H9 (cell line): ENCODE results near the gene ERRFI1. TPM values are rescaled to one million over a fixed set of nuclear protein-coding genes. Genes with fewer than 3 reads are reported as not detected.

ENCODE experiments used
- DNase-seq: peaks from one replicate; pipeline ENCODE4 v3.0.0-alpha.2; 2017
- H2AFZ ChIP-seq: one replicate; pipeline ENCODE4 v1.6.1; 2013; ENCODE audit warnings: mild to moderate bottlenecking, low read length, control low read depth, moderate library complexity
- H2AK5ac ChIP-seq: 2 replicates; pipeline ENCODE4 v1.6.1; 2013; ENCODE audit warnings: low read length, control low read depth, mixed read lengths; ENCODE audit not compliant: insufficient read length
- H2BK120ac ChIP-seq: one replicate; pipeline ENCODE4 v1.6.1; 2013; ENCODE audit warnings: low read depth, mild to moderate bottlenecking, low read length, control low read depth, inconsistent platforms; ENCODE audit not compliant: poor library complexity, severe bottlenecking
- H2BK12ac ChIP-seq: 2 replicates; pipeline ENCODE4 v1.6.1; 2013; ENCODE audit warnings: low read length, control low read depth, mixed read lengths, low read depth; ENCODE audit not compliant: insufficient read length
- H2BK15ac ChIP-seq: 2 replicates; pipeline ENCODE4 v1.6.1; 2013; ENCODE audit warnings: low read depth, low read length, control low read depth
- H2BK20ac ChIP-seq: one replicate; pipeline ENCODE4 v1.6.1; 2013; ENCODE audit warnings: low read depth, mild to moderate bottlenecking, low read length, control low read depth, inconsistent platforms; ENCODE audit not compliant: poor library complexity, severe bottlenecking
- H2BK5ac ChIP-seq: 2 replicates; pipeline ENCODE4 v1.6.1; 2013; ENCODE audit warnings: low read length, control low read depth, mixed read lengths; ENCODE audit not compliant: insufficient read length
- H3K14ac ChIP-seq: 2 replicates; pipeline ENCODE4 v1.6.1; 2013; ENCODE audit warnings: low read length, control low read depth; ENCODE audit not compliant: insufficient read depth
- H3K18ac ChIP-seq: 2 replicates; pipeline ENCODE4 v1.6.1; 2013; ENCODE audit warnings: low read depth, mild to moderate bottlenecking, mixed read lengths, low read length, control low read depth; ENCODE audit not compliant: insufficient read length
- H3K23ac ChIP-seq: 2 replicates; pipeline ENCODE4 v1.6.1; 2013; ENCODE audit warnings: low read length, control low read depth, mixed read lengths, low read depth; ENCODE audit not compliant: insufficient read length
- H3K23me2 ChIP-seq: 2 replicates; pipeline ENCODE4 v1.6.1; 2013; ENCODE audit warnings: low read depth, mild to moderate bottlenecking, mixed read lengths, low read length, control low read depth; ENCODE audit not compliant: insufficient read length, poor library complexity, severe bottlenecking
- H3K27ac ChIP-seq: 2 replicates; pipeline ENCODE4 v1.5.1; 2013; ENCODE audit warnings: low read length, control low read depth, mixed read lengths, low read depth; ENCODE audit not compliant: insufficient read length
- H3K27me3 ChIP-seq: 2 replicates; pipeline ENCODE4 v1.6.1; 2013; ENCODE audit warnings: low read length, control low read depth, inconsistent platforms; ENCODE audit not compliant: insufficient read depth
- H3K4ac ChIP-seq: 2 replicates; pipeline ENCODE4 v1.6.1; 2013; ENCODE audit warnings: low read depth, mild to moderate bottlenecking, control low read depth, inconsistent platforms, low read length, moderate library complexity
- H3K4me1 ChIP-seq: 2 replicates; pipeline ENCODE4 v1.6.1; 2013; ENCODE audit warnings: low read length, control low read depth, inconsistent platforms; ENCODE audit not compliant: insufficient read depth
- H3K4me2 ChIP-seq: 2 replicates; pipeline ENCODE4 v1.6.1; 2013; ENCODE audit warnings: low read length, control low read depth, mixed read lengths; ENCODE audit not compliant: insufficient read length, insufficient read depth
- H3K56ac ChIP-seq: 2 replicates; pipeline ENCODE4 v1.6.1; 2013; ENCODE audit warnings: low read depth, mild to moderate bottlenecking, mixed read lengths, low read length, control low read depth; ENCODE audit not compliant: insufficient read length
- H3K79me1 ChIP-seq: 2 replicates; pipeline ENCODE4 v1.6.1; 2013; ENCODE audit warnings: low read depth, mild to moderate bottlenecking, moderate library complexity, low read length, control low read depth, inconsistent platforms; ENCODE audit not compliant: insufficient read depth, poor library complexity, severe bottlenecking
- H3K79me2 ChIP-seq: 2 replicates; pipeline ENCODE4 v1.6.1; 2013; ENCODE audit warnings: low read length, control low read depth, inconsistent platforms; ENCODE audit not compliant: insufficient read depth
- H3K9ac ChIP-seq: 2 replicates; pipeline ENCODE4 v1.6.1; 2013; ENCODE audit warnings: low read length, control low read depth, mixed read lengths; ENCODE audit not compliant: insufficient read length; ENCODE audit errors: extremely low read depth
- H3K9me3 ChIP-seq: one replicate; pipeline ENCODE4 v1.6.1; 2013; ENCODE audit warnings: low read depth, low read length, inconsistent platforms; ENCODE audit not compliant: control insufficient read depth
- H3T11ph ChIP-seq: one replicate; pipeline ENCODE4 v1.6.1; 2013; ENCODE audit warnings: mild to moderate bottlenecking, low read length, control low read depth, inconsistent platforms
- H4K20me1 ChIP-seq: one replicate; pipeline ENCODE4 v1.6.1; 2013; ENCODE audit not compliant: control insufficient read depth, insufficient read length, insufficient read depth
- H4K5ac ChIP-seq: 2 replicates; pipeline ENCODE4 v1.6.1; 2013; ENCODE audit warnings: low read depth, mild to moderate bottlenecking, mixed read lengths, low read length, control low read depth; ENCODE audit not compliant: insufficient read length
- H4K8ac ChIP-seq: replicated peaks from 2 replicates; pipeline ENCODE4 v1.6.1; 2013; ENCODE audit warnings: low read length, control low read depth, mixed read lengths, low read depth; ENCODE audit not compliant: insufficient read length
- H4K91ac ChIP-seq: 2 replicates; pipeline ENCODE4 v1.6.1; 2013; ENCODE audit warnings: low read depth, mild to moderate bottlenecking, moderate library complexity, mixed read lengths, low read length, control low read depth; ENCODE audit not compliant: insufficient read length
- H3K27ac Mint-ChIP-seq, 3 experiments: 2 replicates in 2 of 3; 3 replicates in 1 of 3; pipeline ENCODE4 v1.8.0; 2020 to 2021; ENCODE audit warnings: mixed read lengths in 3 of 3, mild to moderate bottlenecking in 1 of 3, moderate library complexity in 1 of 3
- H3K27me3 Mint-ChIP-seq: 2 replicates; pipeline ENCODE4 v1.8.0; 2021; ENCODE audit warnings: low read depth, mild to moderate bottlenecking, moderate library complexity, mixed read lengths
- H3K36me3 Mint-ChIP-seq, 3 experiments: 2 replicates in 2 of 3; 3 replicates in 1 of 3; pipeline ENCODE4 v1.8.0; 2020 to 2021; ENCODE audit warnings: low read depth in 3 of 3, mixed read lengths in 3 of 3; ENCODE audit not compliant: insufficient read depth in 1 of 3
- H3K4me1 Mint-ChIP-seq, 2 experiments: 2 replicates each; pipeline ENCODE4 v1.8.0; 2020; ENCODE audit warnings: mixed read lengths in 2 of 2
- H3K4me3 Mint-ChIP-seq, 2 experiments: 2 replicates in 1 of 2; 3 replicates in 1 of 2; pipeline ENCODE4 v1.8.0; 2020 to 2021; ENCODE audit warnings: mild to moderate bottlenecking in 2 of 2, mixed read lengths in 2 of 2, moderate library complexity in 1 of 2
- H3K9me3 Mint-ChIP-seq, 2 experiments: 2 replicates in 1 of 2; 3 replicates in 1 of 2; pipeline ENCODE4 v1.8.0; 2020; ENCODE audit warnings: mild to moderate bottlenecking in 2 of 2, mixed read lengths in 2 of 2, moderate library complexity in 1 of 2
- WGBS: extraction: QIAGEN DNeasy Blood & Tissue Kit; methylation state at CpG from one replicate; pipeline ENCODE4 v1.1.7; 2013; ENCODE audit warnings: missing lambda C conversion rate, low lambda C conversion rate, mixed read lengths; ENCODE audit not compliant: insufficient read length; ENCODE audit errors: extremely low coverage; 5-methylcytosine and 5-hydroxymethylcytosine counted together
- total RNA-seq: library from RNA; stranded (reverse); gene quantifications from 2 replicates; pipeline ENCODE4 v1.2.1, GENCODE V29; 2021
- TF ChIP-seq, protein P1 (sequence below): fragments of 200-600 bp; sonication (generic); conservative IDR thresholded peaks from 3 replicates; pipeline ENCODE4 v1.8.0; 2021; ENCODE audit warnings: antibody characterized with exemption, mild to moderate bottlenecking

The ERRFI1 gene
- total RNA-seq, 1 experiment from 2014 or later, result 20.8 TPM

DNA sequence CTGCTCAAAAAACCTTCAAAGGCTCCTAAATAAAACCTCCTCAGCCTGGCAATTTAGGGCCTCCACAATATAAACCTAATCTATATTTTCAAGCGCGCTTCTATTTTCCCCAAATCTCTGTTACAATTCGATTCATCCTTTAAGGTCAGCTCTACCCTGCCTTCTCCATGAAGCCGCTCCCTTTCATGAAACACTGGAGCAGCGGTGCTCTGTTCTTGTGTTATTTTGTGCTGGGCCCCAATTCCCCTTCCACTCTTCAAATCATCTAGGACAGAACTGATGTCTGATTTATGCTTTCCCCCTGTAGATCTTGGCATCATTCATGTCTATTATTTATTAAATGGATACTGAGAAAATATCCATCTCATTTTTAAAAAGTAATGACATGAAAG, 6.9 kb downstream of the ERRFI1 start:
- Histone ChIP-seq H2AK5ac (no peak overlapping the region), H2BK12ac (no peak overlapping the region), H3K23ac (no peak overlapping the region), H3K27ac (no peak overlapping the region), H3K23me2 (no peaks in the 10 kb centered on the region), H4K20me1 (no peaks in the 10 kb centered on the region), H2BK15ac (no peak overlapping the region), H2BK20ac (no peak overlapping the region), H4K91ac (no peak overlapping the region), H3K27me3 (no peaks in the 10 kb centered on the region), H2BK5ac (no peak overlapping the region), H4K8ac (no peak overlapping the region), H3K18ac (no peak overlapping the region), H3K79me2 (peaks cover 57% of the 10 kb centered on the region; the same call in 1 of the 2 replicates), H3K4me2 (peak overlapping the region; percentile 12), H3K4me1 (peaks cover 9% of the 10 kb centered on the region; the same call in 1 of the 2 replicates), H3K14ac (no peak overlapping the region), H3K56ac (no peak overlapping the region), H3K9ac (no peak overlapping the region), H3K79me1 (peaks cover 5% of the 10 kb centered on the region), H3K9me3 (no peaks in the 10 kb centered on the region), H3T11ph (no peak overlapping the region), H3K4ac (no peak overlapping the region), H2AFZ (no peak overlapping the region), H4K5ac (no peak overlapping the region), H2BK120ac (no peak overlapping the region)
- Mint-ChIP-seq H3K9me3 (no peaks in the 10 kb centered on the region), H3K36me3 (peaks cover 6 to 8% (median 6%) of the 10 kb centered on the region in 3 experiments; a peak in 5 of 7 replicates), H3K27me3 (no peaks in the 10 kb centered on the region), H3K27ac (peak overlapping the region; percentile 31 to 70 (median 33); a peak in 5 of 7 replicates), H3K4me1 (peaks cover 76 to 91% of the 10 kb centered on the region in 2 experiments), H3K4me3 (no peak overlapping the region)
- TF ChIP-seq, protein P1, sequence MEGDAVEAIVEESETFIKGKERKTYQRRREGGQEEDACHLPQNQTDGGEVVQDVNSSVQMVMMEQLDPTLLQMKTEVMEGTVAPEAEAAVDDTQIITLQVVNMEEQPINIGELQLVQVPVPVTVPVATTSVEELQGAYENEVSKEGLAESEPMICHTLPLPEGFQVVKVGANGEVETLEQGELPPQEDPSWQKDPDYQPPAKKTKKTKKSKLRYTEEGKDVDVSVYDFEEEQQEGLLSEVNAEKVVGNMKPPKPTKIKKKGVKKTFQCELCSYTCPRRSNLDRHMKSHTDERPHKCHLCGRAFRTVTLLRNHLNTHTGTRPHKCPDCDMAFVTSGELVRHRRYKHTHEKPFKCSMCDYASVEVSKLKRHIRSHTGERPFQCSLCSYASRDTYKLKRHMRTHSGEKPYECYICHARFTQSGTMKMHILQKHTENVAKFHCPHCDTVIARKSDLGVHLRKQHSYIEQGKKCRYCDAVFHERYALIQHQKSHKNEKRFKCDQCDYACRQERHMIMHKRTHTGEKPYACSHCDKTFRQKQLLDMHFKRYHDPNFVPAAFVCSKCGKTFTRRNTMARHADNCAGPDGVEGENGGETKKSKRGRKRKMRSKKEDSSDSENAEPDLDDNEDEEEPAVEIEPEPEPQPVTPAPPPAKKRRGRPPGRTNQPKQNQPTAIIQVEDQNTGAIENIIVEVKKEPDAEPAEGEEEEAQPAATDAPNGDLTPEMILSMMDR, result no peak
- no peak for DNase-seq
- no CpG with 5 or more reads among the region's 5 CpGs for WGBS
